ENCODE data around the gene TMEM50B.
"Not testable (repeated sequence)": the region's sequence is repeated elsewhere in the genome, so short reads cannot be mapped to it uniquely, and the experiment has no call there.

TMEM50B gene

DNA sequence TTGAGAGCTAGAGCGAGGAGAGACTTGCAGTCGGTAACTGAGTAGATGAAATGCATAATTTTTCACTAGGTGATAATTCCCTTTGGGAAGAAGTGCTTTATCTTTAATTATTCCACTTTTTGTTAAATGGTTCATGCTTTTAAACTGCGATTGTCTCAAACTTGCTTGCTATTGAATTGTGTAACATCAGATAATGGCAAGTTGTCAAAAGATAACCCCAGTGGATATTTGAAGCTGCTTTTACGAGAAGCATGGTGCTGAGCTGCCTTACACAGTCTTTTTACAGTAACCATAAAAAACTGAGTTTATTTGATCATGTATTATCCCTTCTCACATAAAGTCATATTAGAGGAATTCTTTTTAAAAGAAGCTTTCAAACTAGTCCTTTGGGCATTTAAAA lies 30.2 kb downstream of the TMEM50B start:
- H3K4me1 ChIP-seq (ENCODE audit: control extremely low read depth in 1 of 4, control insufficient read depth in 4 of 4, insufficient read depth in 4 of 4, low read length in 3 of 4): no peaks in the 10 kb centered on the region
- H3K27ac ChIP-seq (ENCODE audit: insufficient read depth in 1 of 2, low read depth in 1 of 2, low read length in 2 of 2, poor library complexity in 1 of 2, severe bottlenecking in 2 of 2): no peak overlapping the region
- no peak for DNase-seq
- no peaks in the 10 kb centered on the region for H3K9me3 ChIP-seq (ENCODE audit: control extremely low read depth in 1 of 5, control insufficient read depth in 4 of 5, insufficient read depth in 2 of 5, low read depth in 1 of 5, low read length in 4 of 5)
- no peak overlapping the region for H3K4me3 ChIP-seq (ENCODE audit: control insufficient read depth in 1 of 7, extremely low read depth in 1 of 7, insufficient read depth in 4 of 7, low read depth in 2 of 7, low read length in 6 of 7)
- 93% methylated on average over 2 of the region's 4 CpGs for WGBS (ENCODE audit: insufficient coverage)
- ChIA-PET CTCF (interaction anchor here (1.0 to 1.7 kb wide), 6 partner anchors 30 to 455 kb away, joined by 3 to 6 read pairs (median 4); partner anchors contain the start of gene TMEM50B), POLR2A (no interaction called here)
- no peaks in the 10 kb centered on the region for H3K27me3 ChIP-seq (replicated peaks in 2 of 5; ENCODE audit: control insufficient read depth in 4 of 5, insufficient read depth in 5 of 5, low read length in 4 of 5)
- H3K36me3 ChIP-seq (ENCODE audit: control insufficient read depth in 4 of 4, insufficient read depth in 4 of 4, low read length in 3 of 4): peaks cover 0 to 4% (median 2%) of the 10 kb centered on the region in 4 experiments

- H3K4me3 ChIP-seq (ENCODE audit: control insufficient read depth in 1 of 7, extremely low read depth in 1 of 7, insufficient read depth in 4 of 7, low read depth in 2 of 7, low read length in 6 of 7); POLR2A ChIA-PET; DNase-seq; H3K9me3 ChIP-seq (ENCODE audit: control extremely low read depth in 1 of 5, control insufficient read depth in 4 of 5, insufficient read depth in 2 of 5, low read depth in 1 of 5, low read length in 4 of 5); H3K27me3 ChIP-seq (replicated peaks in 2 of 5; ENCODE audit: control insufficient read depth in 4 of 5, insufficient read depth in 5 of 5, low read length in 4 of 5); H3K27ac ChIP-seq (ENCODE audit: insufficient read depth in 1 of 2, low read depth in 1 of 2, low read length in 2 of 2, poor library complexity in 1 of 2, severe bottlenecking in 2 of 2); H3K36me3 ChIP-seq (ENCODE audit: control insufficient read depth in 4 of 4, insufficient read depth in 4 of 4, low read length in 3 of 4); H3K4me1 ChIP-seq (ENCODE audit: control extremely low read depth in 1 of 4, control insufficient read depth in 4 of 4, insufficient read depth in 4 of 4, low read length in 3 of 4): not testable (repeated sequence)
- WGBS (ENCODE audit: insufficient coverage): 100% methylated on average over 2 of the region's 6 CpGs
- CTCF ChIA-PET: interaction anchor here (0.7 to 3.7 kb wide), 11 partner anchors 10 to 506 kb away, joined by 3 to 35 read pairs (median 4); partner anchors contain the start of genes IL10RB and TMEM50B
These were observed 33.2 kb downstream of the TMEM50B start for GRCh38 chr21:33446620-33447019.

DNA sequence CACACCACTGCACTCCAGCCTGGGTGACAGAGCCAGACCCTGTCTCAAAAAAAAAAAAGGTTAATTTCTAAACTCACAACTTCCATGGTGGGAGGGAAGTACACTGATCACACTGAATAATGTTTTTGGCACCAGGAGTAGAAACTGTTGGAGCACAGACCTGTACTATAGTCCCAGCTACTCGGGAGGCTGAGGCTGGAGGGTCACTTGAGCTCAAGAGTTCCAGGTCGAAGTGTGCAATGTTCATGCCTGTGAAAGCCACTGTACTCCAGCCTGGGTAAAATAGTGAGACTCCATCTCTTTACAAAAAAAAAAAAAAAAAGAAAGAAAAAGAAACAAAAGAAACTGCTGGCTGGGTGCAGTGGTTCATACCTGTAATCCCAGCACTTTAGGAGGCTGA lies 35.3 kb downstream of the TMEM50B start:
- no peaks in the 10 kb centered on the region for H3K9me3 ChIP-seq (ENCODE audit: control extremely low read depth in 1 of 5, control insufficient read depth in 4 of 5, insufficient read depth in 2 of 5, low read depth in 1 of 5, low read length in 4 of 5)
- H3K27me3 ChIP-seq (replicated peaks in 2 of 5; ENCODE audit: control insufficient read depth in 4 of 5, insufficient read depth in 5 of 5, low read length in 4 of 5): no peaks in the 10 kb centered on the region
- no CpG with 5 or more reads among the region's 2 CpGs for WGBS (ENCODE audit: insufficient coverage)
- ChIA-PET POLR2A (interaction anchor here (1.1 kb wide), 1 partner anchor 119 kb away, joined by 4 read pairs; no protein-coding TSS in a partner anchor), CTCF (interaction anchor here (0.6 to 3.7 kb wide), 33 partner anchors 8 to 612 kb away, joined by 3 to 35 read pairs (median 4); partner anchors contain the start of gene TMEM50B)
- H3K4me3 ChIP-seq (ENCODE audit: control insufficient read depth in 1 of 7, extremely low read depth in 1 of 7, insufficient read depth in 4 of 7, low read depth in 2 of 7, low read length in 6 of 7): no peak overlapping the region
- no peak for DNase-seq
- H3K27ac ChIP-seq (ENCODE audit: insufficient read depth in 1 of 2, low read depth in 1 of 2, low read length in 2 of 2, poor library complexity in 1 of 2, severe bottlenecking in 2 of 2): no peak overlapping the region
- peaks cover 0 to 5% (median 2%) of the 10 kb centered on the region in 4 experiments for H3K36me3 ChIP-seq (ENCODE audit: control insufficient read depth in 4 of 4, insufficient read depth in 4 of 4, low read length in 3 of 4)
- no peaks in the 10 kb centered on the region for H3K4me1 ChIP-seq (ENCODE audit: control extremely low read depth in 1 of 4, control insufficient read depth in 4 of 4, insufficient read depth in 4 of 4, low read length in 3 of 4)

GRCh38 chr21:33443194-33443593 lies 36.6 kb downstream of the TMEM50B start:
- 100% methylated on average over 3 of the region's 5 CpGs for WGBS (ENCODE audit: insufficient coverage)
- CTCF ChIA-PET: interaction anchor here (1.0 kb wide), 1 partner anchor 95 kb away, joined by 3 read pairs; no protein-coding TSS in a partner anchor

GRCh38 chr21:33441489-33442477 lies 38.0 kb downstream of the TMEM50B start:
- Histone ChIP-seq H3K4me1 (ENCODE audit: control extremely low read depth in 1 of 4, control insufficient read depth in 4 of 4, insufficient read depth in 4 of 4, low read length in 3 of 4) (no peaks in the 10 kb centered on the region), H3K36me3 (ENCODE audit: control insufficient read depth in 4 of 4, insufficient read depth in 4 of 4, low read length in 3 of 4) (peaks cover 6 to 25% (median 14%) of the 10 kb centered on the region in 4 experiments), H3K27ac (ENCODE audit: insufficient read depth in 1 of 2, low read depth in 1 of 2, low read length in 2 of 2, poor library complexity in 1 of 2, severe bottlenecking in 2 of 2) (no peak overlapping the region), H3K27me3 (replicated peaks in 2 of 5; ENCODE audit: control insufficient read depth in 4 of 5, insufficient read depth in 5 of 5, low read length in 4 of 5) (no peaks in the 10 kb centered on the region), H3K9me3 (ENCODE audit: control extremely low read depth in 1 of 5, control insufficient read depth in 4 of 5, insufficient read depth in 2 of 5, low read depth in 1 of 5, low read length in 4 of 5) (no peaks in the 10 kb centered on the region), H3K4me3 (ENCODE audit: control insufficient read depth in 1 of 7, extremely low read depth in 1 of 7, insufficient read depth in 4 of 7, low read depth in 2 of 7, low read length in 6 of 7) (no peak overlapping the region)
- DNase-seq: no peak
- ChIA-PET POLR2A (interaction anchor here (0.7 kb wide), 1 partner anchor 13 kb away, joined by 3 read pairs; no protein-coding TSS in a partner anchor), CTCF (interaction anchor here (0.7 to 2.0 kb wide), 5 partner anchors 13 to 245 kb away, joined by 3 to 5 read pairs (median 4); no protein-coding TSS in a partner anchor)
- 94% methylated on average over 7 of the region's 11 CpGs for WGBS (ENCODE audit: insufficient coverage)

More at GRCh38 chr21:33443194-33443593, 36.6 kb downstream of the TMEM50B start:
- Histone ChIP-seq H3K27ac (ENCODE audit: insufficient read depth in 1 of 2, low read depth in 1 of 2, low read length in 2 of 2, poor library complexity in 1 of 2, severe bottlenecking in 2 of 2) (no peak overlapping the region), H3K4me1 (ENCODE audit: control extremely low read depth in 1 of 4, control insufficient read depth in 4 of 4, insufficient read depth in 4 of 4, low read length in 3 of 4) (no peaks in the 10 kb centered on the region), H3K27me3 (replicated peaks in 2 of 5; ENCODE audit: control insufficient read depth in 4 of 5, insufficient read depth in 5 of 5, low read length in 4 of 5) (no peaks in the 10 kb centered on the region), H3K9me3 (ENCODE audit: control extremely low read depth in 1 of 5, control insufficient read depth in 4 of 5, insufficient read depth in 2 of 5, low read depth in 1 of 5, low read length in 4 of 5) (no peaks in the 10 kb centered on the region), H3K36me3 (ENCODE audit: control insufficient read depth in 4 of 4, insufficient read depth in 4 of 4, low read length in 3 of 4) (peaks cover under 1 to 13% (median 6%) of the 10 kb centered on the region in 4 experiments), H3K4me3 (ENCODE audit: control insufficient read depth in 1 of 7, extremely low read depth in 1 of 7, insufficient read depth in 4 of 7, low read depth in 2 of 7, low read length in 6 of 7) (no peak overlapping the region)
- DNase-seq: no peak
- POLR2A ChIA-PET: no interaction called here

GRCh38 chr21:33437140-33437539 lies 42.6 kb downstream of the TMEM50B start:
- Histone ChIP-seq H3K36me3 (ENCODE audit: control insufficient read depth in 4 of 4, insufficient read depth in 4 of 4, low read length in 3 of 4) (peaks cover 27 to 63% (median 41%) of the 10 kb centered on the region in 4 experiments), H3K27ac (ENCODE audit: insufficient read depth in 1 of 2, low read depth in 1 of 2, low read length in 2 of 2, poor library complexity in 1 of 2, severe bottlenecking in 2 of 2) (no peak overlapping the region), H3K4me3 (ENCODE audit: control insufficient read depth in 1 of 7, extremely low read depth in 1 of 7, insufficient read depth in 4 of 7, low read depth in 2 of 7, low read length in 6 of 7) (no peak overlapping the region), H3K4me1 (ENCODE audit: control extremely low read depth in 1 of 4, control insufficient read depth in 4 of 4, insufficient read depth in 4 of 4, low read length in 3 of 4) (peaks cover 0 to 8% (median 1%) of the 10 kb centered on the region in 4 experiments), H3K27me3 (replicated peaks in 2 of 5; ENCODE audit: control insufficient read depth in 4 of 5, insufficient read depth in 5 of 5, low read length in 4 of 5) (no peaks in the 10 kb centered on the region), H3K9me3 (ENCODE audit: control extremely low read depth in 1 of 5, control insufficient read depth in 4 of 5, insufficient read depth in 2 of 5, low read depth in 1 of 5, low read length in 4 of 5) (no peaks in the 10 kb centered on the region)
- CTCF ChIA-PET: interaction anchor here (0.6 to 1.9 kb wide), 4 partner anchors 9 to 239 kb away, joined by 3 to 10 read pairs (median 3); no protein-coding TSS in a partner anchor
- POLR2A ChIA-PET: no interaction called here
- whole genome bisulfite sequencing (ENCODE audit: insufficient coverage): 93% methylated on average over 3 of the region's 6 CpGs
- DNase-seq: no peak

All from common myeloid progenitor, CD34-positive (primary cell).